NCI-H2196 (cell line): ENCODE results near the gene ACOX1.

ENCODE experiments used
- DNase-seq: peaks from one replicate; lab custom pipeline; 2025; ENCODE audit not compliant: unreplicated experiment; lab: John Stamatoyannopoulos, UW

ACOX1 gene

DNA sequence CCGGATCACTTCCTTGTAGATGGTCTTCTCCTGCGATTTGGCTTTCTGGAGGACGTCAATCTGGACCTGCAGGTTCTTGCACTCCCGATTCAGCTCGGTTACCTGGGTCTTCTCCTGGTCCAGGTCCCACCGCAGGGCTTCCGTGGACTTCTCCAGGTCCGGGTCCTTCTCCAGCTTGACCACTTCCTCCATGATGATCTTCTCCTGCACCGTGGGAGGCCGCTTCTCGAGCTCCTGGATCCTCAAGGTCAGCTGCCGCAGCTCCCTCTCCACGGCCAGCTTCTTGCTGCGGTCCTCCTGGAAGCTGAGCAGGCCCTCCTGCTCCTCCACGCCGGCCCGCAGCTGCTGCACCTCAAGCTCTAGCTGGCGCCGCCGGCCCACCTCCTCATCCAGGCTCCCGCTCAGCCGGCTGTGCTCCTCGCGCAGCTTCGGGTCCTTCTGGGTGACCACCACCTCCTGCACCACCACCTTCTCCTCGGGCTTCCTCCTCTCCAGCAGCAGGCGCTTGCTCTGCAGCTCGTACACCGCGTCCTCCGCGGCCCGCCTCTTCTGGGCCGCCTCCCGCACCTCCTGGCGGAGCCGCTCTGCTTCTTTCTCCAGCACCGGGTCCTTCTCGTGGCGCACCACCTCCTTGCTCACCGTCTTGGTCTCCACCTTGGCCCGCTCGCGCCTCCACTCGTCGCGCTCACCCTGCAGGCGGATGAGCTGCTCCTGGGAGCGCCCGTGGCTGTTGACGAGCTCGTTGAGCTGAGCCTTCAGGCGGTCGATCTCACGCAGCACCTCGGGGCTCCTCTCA lies 29.9 kb upstream of the ACOX1 start:
- DNase-seq, result no peak

DNA sequence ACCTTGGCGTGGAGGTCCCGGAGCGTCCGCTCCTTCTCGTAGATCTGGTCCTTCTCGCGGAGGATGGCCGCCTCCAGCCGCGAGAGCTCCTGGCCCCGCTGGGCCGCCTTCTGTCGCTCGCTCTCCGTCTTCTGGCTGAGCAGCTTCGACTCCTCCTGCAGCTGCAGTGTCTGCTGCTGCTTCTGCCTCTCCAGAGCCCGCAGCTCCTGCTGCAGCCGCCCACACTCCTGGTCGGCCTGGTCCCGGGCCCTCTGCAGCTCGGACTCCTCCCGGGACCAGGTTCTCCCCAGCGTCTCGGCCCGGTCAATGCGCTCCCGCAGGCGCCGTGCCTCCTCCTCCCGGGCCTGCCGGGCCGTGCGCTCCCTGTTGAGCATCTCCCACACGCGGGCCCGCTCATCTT lies 29.2 kb upstream of the ACOX1 start:
- no peak for DNase-seq

DNA sequence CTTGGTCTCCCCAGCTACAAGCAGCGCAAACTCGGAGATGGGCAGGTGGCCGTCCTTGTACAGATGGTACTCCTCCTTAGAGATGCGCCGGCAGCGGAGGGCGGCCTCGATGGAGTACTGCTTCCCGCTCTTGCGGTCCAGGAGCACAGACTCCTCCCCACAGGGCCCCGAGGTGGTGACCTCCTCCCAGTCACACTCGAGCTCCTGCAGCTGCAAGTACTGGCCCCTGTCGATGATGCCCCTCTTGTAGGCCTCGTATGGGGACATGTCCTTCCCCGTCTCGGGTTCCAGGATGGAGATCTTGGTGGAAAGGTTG lies 28.8 kb upstream of the ACOX1 start:
- no peak for DNase-seq

DNA sequence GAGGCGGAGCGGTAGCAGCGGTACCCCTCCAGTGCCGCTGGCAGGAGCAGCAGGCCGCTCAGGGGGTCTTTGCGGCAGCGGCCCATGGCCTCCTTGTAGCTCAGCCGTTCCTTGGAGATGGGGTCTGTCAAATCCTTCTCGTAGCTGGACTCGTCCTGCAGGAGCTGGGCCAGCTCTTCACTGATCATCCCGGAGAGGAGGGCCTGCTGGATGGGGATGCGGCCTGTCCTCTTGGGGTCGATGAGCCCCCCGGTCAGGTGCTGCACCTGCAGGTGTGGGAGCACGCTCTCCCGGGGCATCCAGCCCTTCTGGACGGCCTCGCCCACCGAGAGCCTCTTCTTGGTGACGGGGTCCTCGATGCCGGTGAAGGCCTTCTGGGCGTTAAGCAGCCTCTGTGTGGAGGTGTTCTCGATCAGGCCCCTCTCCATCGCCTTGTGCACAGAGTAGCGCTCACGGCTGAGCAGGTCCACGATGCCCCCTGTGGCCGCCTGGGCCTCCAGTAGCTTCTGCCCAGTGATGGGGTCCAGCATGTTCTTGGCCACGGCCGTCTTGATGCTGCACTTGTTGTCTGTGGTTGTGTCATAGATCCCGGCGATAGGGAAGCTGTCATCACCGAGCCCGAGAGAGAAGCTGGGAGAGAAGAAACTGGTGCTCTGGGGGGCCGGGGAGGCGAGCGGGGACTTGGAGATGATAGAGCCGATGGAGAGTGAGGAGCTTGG lies 28.3 kb upstream of the ACOX1 start:
- DNase-seq, result no peak

DNA sequence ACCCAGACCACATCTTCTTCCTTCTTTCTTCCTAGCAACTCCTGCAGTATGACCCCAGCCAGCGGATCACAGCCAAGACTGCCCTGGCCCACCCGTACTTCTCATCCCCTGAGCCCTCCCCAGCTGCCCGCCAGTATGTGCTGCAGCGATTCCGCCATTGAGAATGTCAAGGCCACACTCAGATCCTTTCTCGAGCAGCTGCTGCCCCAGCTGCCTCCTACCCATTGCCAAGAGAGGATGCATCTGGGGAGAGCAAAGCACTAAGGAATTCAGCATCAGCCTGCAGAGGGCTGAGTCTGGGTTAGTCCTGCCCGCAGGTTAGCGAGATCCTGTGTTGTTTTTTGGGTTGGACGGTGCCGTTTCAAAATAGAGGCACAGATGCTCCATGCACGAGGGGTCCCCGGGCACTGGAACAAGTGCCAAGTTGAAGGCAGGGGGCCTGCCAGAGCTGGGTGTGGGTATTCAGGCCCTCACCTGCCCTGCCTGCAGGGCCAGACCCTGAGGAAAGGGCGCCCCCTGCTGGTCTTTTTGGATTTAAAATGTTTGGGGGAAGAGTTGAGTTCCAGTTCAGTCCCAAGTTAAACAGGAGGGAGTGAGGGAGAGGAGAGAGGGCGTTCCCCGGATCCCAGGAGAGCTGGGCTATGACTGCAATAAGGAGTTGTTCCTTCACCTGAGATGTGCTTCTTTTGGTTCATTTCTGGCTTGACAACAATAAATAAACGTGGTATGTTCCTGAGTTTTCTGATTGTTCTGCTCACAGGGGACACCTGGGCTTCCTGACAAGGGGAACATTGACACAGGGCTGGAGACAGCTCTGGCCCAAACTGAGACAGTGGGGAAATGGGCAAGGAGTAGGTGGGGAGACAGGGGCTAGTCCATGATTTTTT lies 26.5 kb upstream of the ACOX1 start:
- peak; percentile 95 for DNase-seq

DNA sequence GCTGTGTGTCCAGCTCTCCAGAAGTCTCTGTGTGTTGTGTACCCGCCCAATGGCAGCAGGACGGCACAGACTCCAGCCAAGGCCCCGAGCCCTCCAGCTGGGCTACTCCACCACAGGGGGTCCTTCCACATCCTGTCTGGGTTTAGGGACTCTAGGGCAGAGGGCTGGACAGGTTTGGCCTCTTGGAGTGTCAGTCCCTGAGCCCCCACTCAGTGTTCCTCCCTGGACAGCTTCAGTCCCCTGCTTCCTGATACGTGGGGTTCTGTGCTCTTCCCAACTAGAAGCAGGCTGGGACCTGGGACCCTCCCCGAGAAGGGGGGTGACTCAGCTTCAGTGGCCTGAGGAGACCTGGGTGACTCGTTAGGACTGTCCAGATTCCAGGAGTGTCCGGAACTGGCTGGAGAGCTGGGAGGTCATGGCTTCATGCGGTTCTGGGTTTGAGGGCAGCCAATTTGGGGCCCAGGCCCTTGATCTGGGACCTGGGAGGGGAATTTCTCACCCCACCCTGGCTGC lies 25.8 kb upstream of the ACOX1 start:
- no peak for DNase-seq

DNA sequence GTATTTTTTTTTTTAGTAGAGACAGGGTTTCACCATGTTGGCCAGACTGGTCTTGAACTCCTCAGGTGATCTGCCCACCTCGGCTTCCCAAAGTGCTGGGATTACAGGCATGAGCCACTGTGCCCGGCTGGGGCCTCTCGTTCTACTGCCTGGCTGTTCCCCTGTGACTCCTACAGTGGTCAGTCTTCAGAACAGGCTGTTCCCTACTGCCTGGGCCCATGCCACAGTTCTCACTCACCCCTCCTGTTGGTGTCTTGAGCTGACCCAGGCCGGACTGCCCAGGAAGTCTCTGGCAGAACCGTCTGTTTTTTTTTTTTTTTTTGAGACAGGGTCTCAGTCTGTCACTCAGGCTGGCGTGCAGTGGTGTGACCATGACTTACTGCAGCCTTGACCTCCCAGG lies 24.9 kb upstream of the ACOX1 start:
- no peak for DNase-seq

DNA sequence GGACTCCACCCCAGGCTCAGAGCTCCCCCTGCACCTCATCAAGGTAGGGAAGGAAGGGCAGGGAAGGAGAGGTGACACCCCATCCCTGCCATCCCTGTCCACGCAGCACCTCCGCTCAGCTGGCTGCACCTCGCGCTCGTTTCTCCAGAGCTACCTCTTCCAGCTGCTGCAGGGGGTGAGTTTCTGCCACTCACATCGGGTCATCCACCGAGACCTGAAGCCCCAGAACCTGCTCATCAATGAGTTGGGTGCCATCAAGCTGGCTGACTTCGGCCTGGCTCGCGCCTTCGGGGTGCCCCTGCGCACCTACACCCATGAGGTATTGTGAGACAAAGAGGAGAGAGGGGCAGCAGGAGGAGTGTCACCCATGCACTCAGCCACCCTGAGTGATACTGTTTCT lies 23.1 kb upstream of the ACOX1 start:
- DNase-seq, result no peak

DNA sequence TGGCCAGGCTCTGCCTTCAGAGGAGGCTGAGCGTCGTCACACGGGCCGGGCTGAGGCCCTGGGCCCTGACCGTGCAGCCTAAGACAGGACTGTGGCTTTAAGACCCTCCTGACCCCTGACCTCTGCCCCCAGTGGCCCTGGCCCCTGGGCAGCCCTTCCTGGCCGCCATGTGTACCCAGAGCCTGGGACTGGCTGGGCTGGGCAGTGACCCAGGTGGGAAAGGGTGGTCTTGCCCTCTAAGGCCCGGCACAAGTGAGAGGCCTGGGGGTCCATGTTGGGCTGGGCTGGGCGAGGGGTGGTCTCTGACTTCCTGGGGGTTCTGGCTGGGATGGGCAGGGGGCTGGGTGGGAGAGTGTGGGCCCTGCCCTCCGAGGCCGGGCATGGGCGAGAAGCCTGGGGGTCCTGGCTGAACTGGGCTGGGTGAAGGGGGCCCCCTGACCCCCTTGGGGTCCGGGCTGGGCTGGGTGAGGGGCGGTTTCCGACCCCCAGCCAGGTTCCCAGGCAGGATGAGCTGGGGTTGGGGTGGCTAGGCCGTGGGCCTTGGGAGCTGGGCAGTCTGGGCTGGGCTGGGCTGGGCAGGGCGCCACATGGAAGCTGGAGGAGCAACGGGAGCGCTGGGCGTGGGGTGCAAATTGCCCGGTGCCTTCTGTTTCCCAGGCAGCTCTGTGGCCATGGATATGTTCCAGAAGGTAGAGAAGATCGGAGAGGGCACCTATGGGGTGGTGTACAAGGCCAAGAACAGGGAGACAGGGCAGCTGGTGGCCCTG lies 22.0 kb upstream of the ACOX1 start, which contains the start of gene CDK3:
Gene CDK3, plus strand, starts transcription at position 101 of the 767 bp plus-strand sequence. Its CDS starts 571 bp downstream, at position 672.
- DNase-seq, result no peak

DNA sequence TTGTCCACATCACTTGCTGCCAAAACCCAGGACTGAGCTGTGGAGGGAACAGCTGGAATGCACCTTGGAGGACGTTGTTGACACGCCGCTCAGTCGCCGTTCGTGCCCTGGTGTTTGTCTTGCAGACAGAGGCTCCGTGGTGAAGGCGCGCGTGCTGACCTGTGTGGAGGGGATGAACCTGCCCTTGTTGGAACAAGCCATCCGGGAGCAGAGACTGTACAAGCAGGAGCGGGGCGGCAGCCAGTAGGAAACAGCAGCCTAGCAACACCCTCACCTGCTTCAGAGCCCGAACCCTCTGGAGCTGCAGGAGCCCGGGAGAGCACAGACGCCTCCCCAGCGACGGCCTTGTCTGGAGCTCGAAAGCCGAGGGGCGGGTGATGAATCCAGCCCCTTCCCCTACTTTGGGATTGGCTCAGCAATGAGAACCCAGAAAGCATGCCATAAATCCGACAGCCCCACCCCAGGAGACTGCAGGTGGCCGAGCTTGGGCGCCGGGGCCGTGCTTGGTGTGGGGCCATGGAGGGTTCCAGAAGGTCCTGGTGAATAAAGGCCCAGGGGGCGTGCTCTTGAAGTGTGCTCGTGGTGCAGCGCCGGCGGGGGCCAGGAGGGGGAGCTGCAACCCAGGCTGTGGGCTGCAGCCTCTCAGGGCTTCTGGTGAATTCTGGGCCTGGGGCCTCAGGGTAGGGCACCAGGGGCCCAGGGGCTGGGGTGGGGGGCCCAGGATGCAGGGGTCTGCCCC lies 21.2 kb upstream of the ACOX1 start:
- DNase-seq, result peak; percentile 68

DNA sequence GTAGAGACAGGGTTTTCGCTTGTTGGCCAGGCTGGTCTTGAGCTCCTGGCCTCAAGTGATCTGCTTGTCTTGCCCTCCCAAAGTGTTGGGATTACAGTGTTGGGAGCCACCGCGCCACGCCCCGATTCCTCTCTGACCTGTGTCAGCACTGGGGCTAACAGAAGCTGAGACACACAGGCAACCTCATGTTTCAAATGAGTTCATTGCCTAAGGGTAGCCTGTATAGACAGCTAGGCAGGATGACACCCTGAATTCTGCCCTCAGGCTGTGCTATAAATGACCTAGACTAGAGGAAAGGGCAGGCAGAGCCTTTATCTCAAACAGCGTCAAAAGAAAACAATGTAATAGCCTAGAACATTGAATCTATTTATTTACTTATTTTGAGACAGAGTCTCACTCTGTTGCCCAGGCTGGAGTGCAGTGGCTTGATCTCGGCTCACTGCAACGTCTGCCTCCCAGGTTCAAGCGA lies 19.4 kb upstream of the ACOX1 start:
- no peak for DNase-seq

DNA sequence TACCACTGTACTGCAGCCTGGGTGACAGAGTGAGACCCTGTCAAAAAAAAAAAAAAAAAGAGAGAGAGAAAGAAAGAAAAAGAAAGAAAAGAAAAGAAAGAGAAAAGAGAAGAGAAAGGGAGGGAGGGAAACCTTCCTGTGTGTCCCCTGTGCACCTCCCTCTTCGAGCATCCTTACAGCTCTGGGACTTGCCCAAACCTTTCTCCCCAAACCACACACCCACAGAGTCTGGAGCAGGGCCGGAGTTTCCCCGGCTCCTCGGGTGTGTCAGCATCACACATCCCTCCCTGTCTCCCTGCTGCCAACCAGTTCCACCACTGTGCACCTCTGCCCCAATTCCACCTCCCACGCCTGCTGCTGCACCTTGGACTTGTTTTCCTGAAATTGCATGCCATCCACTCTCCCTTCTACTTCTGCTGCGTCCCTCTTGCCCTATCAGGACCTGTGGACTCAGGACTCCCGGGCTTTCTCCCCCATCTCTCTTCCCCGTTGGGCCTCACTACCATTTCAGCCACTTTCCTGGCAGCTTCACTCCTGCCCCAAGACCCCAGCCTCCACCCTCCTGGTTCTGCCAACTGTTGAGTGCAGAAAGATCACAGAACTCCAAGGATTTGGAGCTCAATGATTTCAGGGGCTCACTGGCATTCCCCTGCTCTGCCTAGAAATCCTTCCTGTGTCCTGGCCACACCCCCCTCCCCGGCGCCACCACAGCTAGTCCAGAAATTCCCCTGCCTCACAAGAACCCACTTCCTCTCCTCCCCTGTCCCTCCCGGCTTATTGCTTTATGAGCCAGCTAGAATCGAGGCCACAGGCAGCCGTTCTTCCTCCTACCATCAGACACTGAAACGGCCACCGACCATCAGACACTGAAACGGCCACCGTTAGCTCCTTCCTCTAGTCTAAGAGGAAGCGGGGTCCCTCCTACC lies 18.0 kb upstream of the ACOX1 start:
- no peak for DNase-seq

DNA sequence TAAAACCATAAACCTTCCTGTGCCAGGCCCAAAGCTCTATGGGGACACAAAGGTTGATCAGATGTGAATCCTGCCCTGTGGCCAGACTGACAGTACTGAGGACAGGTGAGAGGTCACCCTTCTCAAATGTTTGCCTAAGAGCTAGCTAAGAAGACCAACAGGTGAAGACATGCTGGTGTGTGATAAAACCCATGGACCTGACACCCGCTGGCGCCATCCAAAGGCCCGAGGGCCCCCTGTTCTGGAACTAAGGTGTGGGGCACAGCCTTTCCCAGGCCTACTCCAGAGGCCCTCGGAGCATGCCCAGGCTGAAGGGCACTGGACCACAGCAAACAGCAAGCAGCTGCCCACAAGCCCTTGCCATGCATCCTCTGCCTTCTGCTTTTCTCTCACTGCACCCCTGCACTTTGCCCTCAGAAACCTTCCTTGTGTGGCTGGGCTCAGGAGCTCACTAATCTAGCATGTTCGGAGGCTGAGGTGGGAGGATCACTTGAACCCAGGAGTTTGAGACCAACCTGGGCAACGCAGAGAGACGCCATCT lies 16.5 kb upstream of the ACOX1 start:
- no peak for DNase-seq

DNA sequence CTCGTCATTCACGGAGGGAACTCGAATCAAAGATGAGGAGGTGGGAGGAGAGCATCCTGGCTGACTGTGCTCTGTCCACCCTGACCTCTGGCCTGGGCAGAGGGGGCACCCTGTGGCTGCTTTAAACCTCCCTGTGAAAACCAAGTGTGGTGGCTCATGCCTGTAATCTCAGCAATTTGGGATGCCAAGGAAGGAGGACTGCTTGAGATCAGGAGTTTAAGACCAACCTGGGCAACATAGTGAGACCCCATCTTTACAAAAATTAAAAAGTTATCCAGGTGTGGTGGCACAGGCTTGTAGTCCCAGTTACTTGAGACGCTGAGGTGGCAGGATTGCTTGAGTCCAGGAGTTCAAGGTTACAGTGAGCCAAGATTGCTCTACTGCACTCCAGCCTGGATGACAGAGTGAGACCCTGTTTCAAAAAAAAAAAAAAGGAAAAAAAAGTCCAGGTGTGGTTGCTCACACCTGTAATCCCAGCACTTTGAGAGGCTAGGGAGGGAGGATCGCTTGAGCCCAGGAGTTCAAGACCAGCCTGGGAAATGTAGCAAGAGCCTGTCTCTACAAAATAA lies 15.9 kb upstream of the ACOX1 start:
- DNase-seq, result no peak

DNA sequence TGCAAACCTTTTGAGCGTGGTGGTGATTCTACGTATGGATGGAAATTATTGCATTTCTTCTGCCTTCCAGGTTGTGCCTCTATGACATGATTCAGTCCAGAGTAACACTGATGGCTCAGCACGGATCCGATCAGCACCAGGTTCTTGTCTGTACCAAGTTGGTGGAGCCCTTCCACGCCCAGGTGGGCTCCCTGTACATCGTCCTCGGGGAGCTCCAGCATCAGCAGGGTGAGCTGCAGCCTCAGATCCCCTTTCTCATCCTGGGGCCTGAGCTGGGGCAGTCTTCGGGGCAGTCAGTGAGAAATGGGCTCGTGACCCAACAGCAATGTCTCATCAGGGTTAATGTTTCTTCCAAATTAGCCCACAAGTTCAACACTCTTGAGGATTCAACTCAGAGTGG lies 12.4 kb upstream of the ACOX1 start:
- no peak for DNase-seq

DNA sequence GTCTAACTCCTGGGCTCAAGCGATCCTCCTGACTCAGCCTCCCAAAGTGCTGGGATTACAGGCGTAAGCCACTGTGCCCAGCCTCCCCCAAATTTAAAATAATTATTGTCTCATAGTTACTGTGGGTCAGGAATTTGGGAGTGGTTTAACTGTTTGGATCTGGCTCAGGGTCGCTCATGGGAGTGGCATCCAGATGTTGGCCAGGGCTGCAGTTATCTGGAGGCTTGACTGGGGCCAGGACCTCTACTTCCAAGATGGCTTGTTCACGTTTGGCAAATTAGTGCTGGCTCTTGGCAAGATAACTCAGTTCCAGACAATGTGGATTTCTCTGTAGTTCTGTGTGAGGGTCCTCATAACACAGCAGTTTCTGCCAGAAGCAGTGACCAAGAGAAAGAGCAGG lies 8.1 kb upstream of the ACOX1 start:
- no peak for DNase-seq

DNA sequence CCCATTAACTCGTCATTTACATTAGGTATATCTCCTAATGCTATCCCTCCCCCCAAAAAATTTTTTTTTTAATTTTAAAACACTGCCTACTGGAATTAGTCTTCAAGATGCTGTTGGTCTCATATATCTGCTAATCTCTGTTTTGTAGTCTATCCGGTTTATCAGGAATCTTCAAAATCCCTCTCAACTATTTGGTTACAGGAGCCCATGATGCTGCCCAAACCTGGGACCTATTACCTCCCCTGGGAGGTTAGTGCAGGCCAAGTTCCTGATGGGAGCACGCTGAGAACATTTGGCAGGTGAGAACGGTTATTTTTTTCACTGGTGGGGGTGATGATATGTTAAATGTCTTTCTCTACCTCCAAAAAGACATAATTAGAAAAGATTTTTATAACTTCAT lies 7.0 kb upstream of the ACOX1 start:
- DNase-seq, result no peak

DNA sequence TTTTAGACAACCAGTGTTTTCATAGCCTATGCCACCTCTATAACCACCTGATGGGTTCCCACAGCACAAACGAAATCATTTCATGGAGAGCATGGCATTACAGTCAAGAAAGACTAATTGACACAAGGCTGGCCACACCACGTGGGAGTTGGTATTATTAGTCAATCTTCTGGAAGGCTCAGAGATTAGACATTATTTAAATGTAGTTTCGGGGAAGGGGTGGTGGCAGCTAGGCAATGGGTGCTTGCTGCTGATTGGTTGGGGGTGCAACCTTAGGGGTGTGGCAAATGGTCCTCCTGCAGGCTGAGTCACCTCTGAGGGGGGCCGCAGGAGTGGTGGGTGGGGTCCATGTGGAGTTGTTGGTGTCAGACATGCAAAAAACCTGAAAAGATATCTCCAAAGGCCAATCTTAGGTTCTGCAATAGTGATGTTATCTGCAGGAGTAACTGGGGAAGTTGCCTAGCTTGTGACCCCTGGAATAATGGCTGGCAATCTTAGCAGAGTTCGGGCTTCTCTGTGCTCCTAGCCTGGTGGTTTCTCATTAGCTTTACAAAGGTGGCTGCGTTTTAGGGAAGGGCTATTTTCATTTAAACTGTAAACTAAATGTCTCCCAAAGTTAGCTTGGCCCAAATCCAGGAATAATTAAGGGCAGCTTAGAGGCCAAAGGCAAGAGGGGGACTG lies 4.7 kb upstream of the ACOX1 start:
- DNase-seq, result no peak
